NCI-H524 treated with DMSO at 0.1 percent for 48 hours (cell line): Measurements from ENCODE around the gene ULK2.
A peak's percentile ranks its signal among the peaks of the same experiment; 100 is the strongest.

Experiments used
- DNase-seq: peaks from one replicate; lab custom pipeline; 2025; lab: John Stamatoyannopoulos, UW

ULK2 gene

GRCh38 chr17:19766421-19767270, 101.1 kb downstream of the ULK2 start:
- peak; percentile 26 for DNase-seq

- DNase-seq = no peak
These were observed 101.7 kb downstream of the ULK2 start for GRCh38 chr17:19766016-19766415.

- peak; percentile 6 for DNase-seq
These were observed 103.7 kb downstream of the ULK2 start for GRCh38 chr17:19763991-19764390.

GRCh38 chr17:19763416-19763815, 104.3 kb downstream of the ULK2 start:
- DNase-seq = no peak

GRCh38 chr17:19762515-19762961, 105.2 kb downstream of the ULK2 start:
- DNase-seq = no peak

GRCh38 chr17:19760746-19761145, 107.0 kb downstream of the ULK2 start:
- DNase-seq = no peak

- peak; percentile 30 for DNase-seq
These were observed 107.9 kb downstream of the ULK2 start for GRCh38 chr17:19759568-19760549.

- DNase-seq = no peak
These were observed 110.1 kb downstream of the ULK2 start for GRCh38 chr17:19757536-19758180.

- DNase-seq = no peak
These were observed 111.2 kb downstream of the ULK2 start for GRCh38 chr17:19756546-19756945.

- no peak for DNase-seq
These were observed 111.8 kb downstream of the ULK2 start for GRCh38 chr17:19755821-19756510.

- DNase-seq = no peak
These were observed 112.3 kb downstream of the ULK2 start for GRCh38 chr17:19755392-19755791.

- no peak for DNase-seq
These were observed 113.9 kb downstream of the ULK2 start for GRCh38 chr17:19753661-19754463.

GRCh38 chr17:19753051-19753509, 114.7 kb downstream of the ULK2 start:
- no peak for DNase-seq

GRCh38 chr17:19752216-19753050, 115.3 kb downstream of the ULK2 start:
- no peak for DNase-seq

GRCh38 chr17:19750835-19751234, 116.9 kb downstream of the ULK2 start:
- DNase-seq = no peak

- DNase-seq = no peak
These were observed 117.6 kb downstream of the ULK2 start for GRCh38 chr17:19750020-19750572.

- DNase-seq = no peak
These were observed 118.9 kb downstream of the ULK2 start for GRCh38 chr17:19748807-19749193.

- no peak for DNase-seq
These were observed 119.6 kb downstream of the ULK2 start, which contains the start of gene ALDH3A1 for GRCh38 chr17:19747829-19748806. TSS of gene ALDH3A1 (minus strand) at chr17:19748298. CDS start at chr17:19745129, 3,169 bp downstream.
